NCI-H2081 treated with DMSO at 0.1 percent for 48 hours (cell line): ENCODE results near the gene FAM50A.

Source experiments
- DNase-seq: peaks from one replicate; lab custom pipeline; 2025; lab: John Stamatoyannopoulos, UW

FAM50A gene

DNA sequence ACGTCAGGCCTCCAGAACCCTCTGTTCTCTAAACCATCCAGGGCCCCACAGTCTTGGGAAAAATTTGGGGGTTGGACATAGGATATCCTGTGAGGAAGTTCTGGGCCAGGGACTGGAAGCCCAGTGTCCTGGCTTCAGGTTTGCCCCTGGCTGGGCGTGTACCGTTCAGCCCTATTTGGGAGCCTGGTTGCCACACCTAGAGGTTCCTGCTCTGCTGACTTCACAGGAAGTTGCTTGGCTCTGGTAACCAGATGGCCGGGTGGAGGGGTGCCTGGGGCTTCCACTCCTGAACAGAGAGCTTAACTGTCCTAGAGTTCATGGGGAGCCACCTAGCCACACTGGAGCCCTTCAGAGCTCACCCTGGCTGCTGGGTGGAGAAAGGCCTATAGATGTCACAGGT is 31.5 kb upstream of the FAM50A start:
- DNase-seq: no peak

DNA sequence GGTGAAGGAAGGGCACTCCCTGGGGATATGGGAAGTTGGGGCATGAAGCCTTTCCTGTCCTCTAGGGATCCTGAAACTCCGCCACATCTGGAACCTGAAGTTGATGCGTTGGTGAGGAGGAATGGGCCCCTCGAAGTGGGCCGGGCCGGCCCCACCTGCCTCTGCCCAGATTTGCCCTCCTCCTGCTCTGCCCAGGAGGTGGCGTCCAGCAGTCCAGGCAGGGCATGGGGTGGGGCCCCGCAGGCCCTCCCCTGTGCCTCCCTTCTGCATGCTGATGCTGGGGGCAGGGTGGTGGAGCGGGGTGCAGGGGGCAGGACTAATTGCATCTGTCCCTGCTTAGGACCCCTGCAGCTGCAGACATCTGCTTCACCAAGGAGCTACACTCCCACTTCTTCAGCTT is 30.8 kb upstream of the FAM50A start:
- DNase-seq: no peak

DNA sequence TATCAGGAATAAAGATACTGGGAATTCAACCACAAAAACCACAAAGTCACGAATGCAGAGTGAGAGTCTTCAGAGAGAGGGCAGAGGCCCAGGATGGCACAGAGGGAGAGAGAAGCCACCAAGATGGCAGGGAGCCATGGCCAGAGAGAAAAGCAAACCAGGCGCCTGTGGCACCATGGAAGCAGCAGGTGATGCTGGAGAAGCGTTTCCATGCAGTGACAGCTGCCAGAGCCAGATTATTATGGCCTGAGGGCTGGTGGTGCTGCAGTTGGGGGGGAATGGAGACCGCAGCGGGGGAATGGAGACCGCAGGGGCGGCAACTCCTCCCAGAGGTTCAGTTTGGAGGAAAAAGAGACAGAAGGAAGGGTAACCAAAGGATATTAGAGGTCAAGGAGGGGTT is 26.8 kb upstream of the FAM50A start:
- DNase-seq: no peak

DNA sequence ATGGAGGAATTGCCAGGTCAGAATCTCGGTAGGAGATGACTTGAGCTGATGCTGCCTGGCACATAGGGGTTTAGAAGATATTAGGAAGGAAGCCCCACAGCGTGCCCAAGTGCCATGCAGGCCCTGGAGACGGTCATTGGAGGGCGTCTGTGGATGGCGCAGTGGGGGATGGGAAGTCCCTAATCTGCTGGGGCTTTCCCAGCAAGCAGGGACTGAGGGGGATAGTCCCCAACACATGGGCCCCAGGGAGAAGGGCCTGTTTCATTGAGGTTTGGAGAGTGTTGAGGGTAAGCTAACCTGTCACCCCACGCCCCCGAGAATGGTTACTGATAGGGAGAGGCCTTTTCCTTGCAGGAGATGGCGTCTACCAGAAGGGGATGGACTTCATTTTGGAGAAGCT is 24.8 kb upstream of the FAM50A start:
- no peak for DNase-seq

DNA sequence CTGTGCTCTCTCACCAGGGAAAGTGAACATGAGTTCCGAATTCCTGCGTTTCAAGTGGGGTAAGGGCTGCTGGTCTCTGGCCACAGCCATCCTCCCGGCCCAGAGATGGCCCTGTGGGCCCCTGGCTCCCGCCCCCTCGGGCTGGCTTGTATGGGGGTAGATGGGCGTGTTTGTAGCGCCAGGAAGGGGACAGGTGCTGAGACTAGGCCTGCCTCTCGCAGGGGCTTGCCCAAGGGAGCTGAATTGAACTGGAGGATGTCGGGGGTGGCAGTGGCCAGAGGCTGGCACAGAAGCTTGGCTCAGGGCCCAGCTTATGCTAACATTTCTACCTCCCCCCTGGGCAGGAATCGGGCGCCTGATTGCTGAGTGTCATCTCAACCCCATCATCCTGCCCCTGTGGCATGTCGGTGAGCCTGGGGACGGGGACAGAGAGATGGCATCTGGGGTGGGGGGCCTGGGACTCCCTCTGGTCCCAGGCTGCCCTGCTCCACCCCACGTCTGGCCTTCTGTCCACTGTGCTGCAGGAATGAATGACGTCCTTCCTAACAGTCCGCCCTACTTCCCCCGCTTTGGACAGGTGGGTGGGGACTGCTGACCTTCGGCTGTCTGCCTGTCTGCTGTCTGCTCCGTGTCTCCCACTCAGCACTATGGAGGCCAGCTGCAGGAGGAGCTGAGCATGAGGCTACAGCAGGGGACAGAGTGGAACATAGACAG is 24.1 kb upstream of the FAM50A start:
- DNase-seq: no peak

DNA sequence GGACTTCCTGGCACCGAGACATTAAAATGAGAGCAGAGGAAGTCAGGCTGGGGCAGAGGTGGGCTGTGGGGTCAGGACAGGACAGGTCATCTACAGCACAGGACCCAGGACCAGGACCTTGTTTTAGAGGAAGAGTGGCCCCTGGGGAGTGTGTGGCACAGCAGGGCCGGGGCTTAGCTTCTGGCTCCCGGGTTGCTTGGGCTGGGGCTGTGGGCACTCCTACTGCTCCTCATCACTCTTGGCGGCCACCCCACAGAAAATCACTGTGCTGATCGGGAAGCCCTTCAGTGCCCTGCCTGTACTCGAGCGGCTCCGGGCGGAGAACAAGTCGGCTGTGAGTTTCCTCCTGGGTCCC is 23.6 kb upstream of the FAM50A start:
- no peak for DNase-seq

DNA sequence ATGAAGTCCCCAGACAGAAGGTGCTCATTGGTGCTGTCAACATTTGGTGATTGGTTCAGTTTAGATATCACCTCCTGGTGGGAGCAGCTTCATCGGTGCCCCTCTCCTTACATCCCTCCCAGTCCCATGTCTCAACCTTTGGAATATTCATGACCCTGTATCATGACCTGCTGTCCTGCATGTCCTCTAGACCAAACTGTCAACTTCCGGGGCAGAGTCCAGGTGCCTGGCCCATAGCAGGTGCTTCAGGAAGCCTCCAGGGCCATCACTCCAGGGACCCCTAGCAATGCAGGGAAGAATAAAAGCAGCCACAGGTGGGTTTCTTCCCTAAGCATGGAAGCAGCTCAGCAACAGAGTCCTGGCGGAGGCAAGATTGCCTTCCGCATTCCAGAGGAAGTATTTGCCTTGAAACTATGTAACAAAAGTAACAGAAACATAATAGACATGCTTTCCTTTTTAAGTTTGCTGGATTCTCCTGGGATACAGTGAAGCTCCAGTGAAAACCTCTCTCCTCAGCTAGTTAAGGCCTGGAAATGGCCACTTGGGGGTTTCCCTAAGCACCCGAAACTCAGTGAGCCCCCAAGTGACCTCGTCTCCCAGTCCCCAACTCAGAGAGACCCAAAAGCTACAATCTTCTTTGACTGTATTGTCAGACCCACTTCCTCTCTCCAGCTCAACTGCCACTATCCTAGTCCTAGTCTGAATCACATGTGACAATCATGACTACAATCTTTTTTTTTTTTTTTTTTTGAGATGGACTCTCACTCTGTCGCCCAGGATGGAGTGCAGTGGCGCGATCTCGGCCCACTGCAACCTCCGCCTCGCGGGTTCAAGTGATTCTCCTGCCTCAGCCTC is 16.8 kb upstream of the FAM50A start:
- DNase-seq: no peak

DNA sequence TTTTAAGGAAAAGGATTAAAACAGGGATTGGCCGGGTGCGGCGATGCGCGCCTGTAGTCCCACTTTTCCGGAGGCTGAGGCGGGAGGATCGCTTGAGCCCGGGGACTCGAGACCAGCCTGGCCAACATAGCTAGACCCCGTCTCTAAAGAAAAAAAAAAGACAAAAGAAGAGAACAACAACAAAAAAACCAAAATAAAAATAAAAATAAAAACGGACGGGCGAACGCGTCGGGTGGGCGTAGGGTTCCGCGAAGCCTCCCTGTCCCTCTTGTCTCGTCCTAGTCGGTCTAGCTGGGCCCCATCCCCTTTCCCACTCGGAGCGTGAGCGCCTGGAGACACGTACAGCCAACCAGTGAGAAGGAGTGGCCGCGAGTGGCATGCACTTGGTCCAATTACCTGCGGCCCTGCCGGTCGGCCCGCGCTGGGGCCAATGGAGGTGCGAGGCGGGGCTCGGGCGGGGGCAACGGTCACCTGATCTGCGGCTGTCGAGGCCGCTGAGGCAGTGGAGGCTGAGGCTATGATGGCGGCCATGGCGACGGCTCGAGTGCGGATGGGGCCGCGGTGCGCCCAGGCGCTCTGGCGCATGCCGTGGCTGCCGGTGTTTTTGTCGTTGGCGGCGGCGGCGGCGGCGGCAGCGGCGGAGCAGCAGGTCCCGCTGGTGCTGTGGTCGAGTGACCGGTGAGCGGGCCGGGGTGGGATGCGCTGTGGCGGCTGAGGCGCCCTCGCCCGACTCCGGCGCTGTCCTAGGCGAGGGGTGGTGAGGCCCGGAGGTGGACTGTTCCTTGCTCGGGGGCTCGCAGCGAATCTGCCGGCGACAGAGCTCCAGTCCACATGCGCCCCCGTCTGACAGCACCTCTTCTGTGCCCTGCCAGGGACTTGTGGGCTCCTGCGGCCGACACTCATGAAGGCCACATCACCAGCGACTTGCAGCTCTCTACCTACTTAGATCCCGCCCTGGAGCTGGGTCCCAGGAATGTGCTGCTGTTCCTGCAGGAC is 15.5 kb upstream of the FAM50A start, which contains the start of gene ATP6AP1:
ATP6AP1 (plus strand) TSS at position 502 of the 996 bp plus-strand sequence; CDS start at position 518, 16 bp downstream.
- DNase-seq: no peak

DNA sequence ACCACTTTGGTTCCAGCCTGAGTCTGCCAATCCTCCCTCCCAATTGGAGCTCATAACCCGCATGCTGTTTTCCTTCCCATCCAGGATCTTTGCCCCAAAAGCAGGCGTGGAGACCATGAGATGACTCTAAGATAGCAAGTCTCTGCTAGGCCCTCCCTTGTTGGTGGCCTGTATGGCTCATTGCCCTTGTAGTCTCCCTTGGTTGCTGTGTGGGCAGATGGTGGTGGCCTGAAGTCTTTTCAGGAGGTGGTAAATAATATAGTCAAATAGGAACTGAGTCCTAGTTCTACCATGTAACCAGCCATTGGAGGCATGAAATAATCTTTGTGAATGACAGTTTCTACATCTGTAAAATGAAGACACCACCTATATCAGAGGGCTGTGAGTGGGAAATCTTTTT is 14.2 kb upstream of the FAM50A start:
- DNase-seq: no peak

DNA sequence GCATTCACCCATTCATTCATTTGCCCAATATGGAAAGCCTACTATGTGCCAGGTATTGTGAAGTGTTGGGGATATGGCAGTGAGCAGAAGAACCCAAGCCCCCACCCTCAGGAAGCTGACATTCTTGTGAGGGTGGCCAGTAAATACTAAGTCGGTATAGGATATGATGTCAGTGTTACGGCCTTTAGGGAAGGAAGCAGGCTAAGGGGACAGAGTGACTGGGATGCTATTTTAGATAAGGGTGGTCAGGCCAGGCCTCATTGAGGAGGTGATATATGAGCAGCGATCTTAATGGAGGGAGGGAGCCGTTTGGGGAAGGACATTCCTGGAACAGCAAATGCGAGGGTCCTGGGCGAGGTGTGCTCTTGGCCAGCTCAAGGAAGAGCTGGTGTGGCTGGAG is 13.5 kb upstream of the FAM50A start:
- no peak for DNase-seq

DNA sequence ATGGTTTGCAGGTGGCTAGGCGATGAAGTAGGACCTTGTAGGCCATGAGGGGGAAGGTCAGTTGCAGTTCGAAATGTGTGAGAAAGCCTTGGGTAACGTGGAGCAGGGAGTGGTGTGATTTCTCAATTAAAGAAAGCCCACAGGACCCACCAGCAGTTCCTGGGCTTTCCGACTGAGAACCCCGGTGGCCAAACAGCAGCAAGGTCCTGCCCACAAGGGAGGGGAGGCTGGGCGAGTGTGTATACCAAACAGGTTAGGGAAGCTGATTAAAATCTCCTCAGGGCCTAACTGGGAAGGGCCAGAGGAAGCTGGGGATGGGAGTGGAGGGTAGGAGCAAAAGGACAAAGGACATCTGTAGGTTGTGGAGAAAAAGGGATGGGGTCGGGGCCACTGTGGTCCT is 13.0 kb upstream of the FAM50A start:
- no peak for DNase-seq

DNA sequence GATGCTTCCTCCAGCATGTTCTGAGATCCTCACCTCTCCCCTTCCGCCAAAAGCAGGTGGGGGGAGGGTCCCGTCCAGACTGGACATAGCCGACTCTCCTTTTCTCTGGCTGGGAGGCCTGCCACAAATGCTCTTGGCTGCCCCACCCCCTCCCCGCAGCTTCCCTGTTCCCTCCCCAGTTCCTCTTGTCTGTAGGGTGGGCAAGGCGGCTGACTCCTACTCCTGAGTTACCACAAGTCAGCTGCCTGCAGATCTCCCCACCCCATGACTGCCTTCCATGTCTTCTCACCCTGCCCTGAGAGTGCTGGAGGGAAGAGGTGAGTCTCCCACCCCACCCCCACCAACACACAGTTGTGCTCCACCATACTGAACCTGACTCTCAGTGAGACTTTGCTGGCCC is 12.6 kb upstream of the FAM50A start:
- no peak for DNase-seq

DNA sequence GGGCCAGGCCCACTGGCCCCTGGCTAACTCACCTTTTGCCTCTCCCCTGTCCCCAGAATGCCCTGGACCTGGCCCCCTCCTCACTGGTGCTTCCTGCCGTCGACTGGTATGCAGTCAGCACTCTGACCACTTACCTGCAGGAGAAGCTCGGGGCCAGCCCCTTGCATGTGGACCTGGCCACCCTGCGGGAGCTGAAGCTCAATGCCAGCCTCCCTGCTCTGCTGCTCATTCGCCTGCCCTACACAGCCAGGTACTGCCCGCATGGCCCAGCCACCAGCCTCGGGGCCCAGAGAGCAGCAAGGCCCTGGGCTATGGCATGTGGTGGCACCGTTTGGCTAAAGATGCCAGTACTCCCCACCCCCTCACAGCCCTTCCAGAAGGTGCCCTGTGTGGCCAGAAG is 11.7 kb upstream of the FAM50A start:
- no peak for DNase-seq

DNA sequence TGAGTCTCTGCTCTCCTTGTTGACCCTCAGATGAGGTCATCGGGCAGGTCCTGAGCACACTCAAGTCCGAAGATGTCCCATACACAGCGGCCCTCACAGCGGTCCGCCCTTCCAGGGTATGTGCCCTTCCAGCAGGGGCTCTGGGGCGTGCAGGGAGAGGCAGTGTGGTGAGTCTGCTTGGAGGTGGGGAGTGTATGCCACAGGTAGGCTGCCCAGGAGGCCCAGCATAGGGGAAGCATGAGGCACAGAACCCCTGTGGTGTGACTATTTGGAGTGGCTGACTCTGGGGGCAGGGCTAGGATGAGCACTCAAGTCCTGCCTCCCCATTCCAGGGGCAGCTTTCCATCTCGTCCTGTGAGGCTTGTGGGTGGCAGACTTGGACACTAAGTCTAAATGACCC is 10.3 kb upstream of the FAM50A start:
- no peak for DNase-seq

DNA sequence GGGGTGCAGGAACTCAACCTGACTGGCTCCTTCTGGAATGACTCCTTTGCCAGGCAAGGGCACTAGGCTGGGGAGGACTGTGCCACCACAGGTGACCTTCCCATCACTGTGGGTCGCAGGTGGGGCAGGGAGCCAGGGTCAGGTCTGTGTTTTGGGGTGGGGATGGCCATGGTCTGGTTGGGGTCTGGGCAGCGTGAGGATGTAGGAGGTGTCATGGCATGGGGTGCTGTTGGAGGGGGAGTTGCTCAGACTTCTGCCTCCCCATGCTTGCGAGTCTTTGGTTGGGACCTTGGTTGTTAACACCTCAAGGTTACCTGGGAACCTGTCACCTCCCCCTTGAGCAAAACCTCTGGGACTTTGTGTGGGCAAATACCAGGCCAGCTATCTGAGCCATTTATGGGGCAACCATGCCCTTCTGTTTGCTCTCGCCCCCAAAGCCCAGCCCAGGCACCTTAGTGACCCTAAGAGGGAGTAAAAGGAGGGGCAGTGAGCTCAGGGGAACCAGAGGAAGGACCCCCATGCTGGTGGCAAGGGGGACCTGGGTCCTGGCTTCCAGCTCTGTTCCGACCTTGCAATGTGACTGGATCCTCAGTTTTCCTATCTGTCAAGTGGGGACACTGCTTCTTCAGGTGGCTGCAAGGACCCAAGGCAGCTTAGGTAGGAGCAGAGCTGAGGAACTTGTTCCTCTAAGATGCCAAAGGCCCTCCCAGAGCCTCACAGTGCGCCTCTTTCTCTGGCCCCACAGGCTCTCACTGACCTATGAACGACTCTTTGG is 9.4 kb upstream of the FAM50A start:
- DNase-seq: no peak

DNA sequence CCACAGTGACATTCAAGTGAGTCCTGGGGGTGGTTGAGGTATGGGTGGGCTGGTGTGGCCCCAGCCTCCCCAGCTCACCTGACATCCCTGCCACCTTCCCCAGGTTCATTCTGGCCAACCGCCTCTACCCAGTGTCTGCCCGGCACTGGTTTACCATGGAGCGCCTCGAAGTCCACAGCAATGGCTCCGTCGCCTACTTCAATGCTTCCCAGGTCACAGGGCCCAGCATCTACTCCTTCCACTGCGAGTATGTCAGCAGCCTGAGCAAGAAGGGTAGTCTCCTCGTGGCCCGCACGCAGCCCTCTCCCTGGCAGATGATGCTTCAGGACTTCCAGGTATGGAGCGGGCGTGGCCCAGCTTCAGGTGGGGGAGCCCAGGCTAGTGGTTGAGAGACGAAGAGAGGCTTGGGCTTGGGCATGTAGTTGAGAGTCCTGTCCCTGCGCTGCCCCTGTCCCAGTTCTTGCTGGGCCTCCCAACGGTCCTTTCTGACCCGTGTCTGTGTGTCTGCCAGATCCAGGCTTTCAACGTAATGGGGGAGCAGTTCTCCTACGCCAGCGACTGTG is 8.7 kb upstream of the FAM50A start:
- DNase-seq: no peak

DNA sequence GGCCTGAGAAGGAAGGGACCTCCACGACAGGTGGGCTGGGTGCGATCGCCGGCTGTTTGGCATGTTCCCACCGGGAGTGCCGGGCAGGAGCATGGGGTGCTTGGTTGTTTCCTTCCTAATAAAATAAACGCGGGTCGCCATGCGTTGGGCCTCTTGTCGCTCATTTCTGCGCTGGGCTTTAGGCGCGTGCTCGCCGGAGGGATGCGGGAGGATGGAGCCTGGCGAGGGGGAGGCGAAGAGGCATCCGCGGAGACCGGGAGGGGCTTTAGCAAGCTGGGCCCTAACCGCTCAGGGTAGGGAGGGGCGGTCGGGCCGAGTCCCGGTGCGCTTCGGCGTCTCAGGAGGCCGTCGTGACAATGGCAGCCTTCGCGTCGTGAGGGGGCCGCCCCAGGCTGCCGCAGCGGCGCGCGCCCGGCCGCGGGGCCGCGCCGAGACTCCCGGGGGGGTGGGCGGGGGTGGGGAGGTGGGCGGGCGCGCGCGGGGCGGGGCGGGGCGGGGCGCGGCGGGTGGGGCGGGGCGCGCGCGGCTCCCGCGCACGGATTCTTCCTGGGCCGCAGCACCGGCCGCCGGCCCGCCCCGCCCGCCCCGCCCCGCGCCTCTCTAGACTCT is 7.5 kb upstream of the FAM50A start:
- no peak for DNase-seq

DNA sequence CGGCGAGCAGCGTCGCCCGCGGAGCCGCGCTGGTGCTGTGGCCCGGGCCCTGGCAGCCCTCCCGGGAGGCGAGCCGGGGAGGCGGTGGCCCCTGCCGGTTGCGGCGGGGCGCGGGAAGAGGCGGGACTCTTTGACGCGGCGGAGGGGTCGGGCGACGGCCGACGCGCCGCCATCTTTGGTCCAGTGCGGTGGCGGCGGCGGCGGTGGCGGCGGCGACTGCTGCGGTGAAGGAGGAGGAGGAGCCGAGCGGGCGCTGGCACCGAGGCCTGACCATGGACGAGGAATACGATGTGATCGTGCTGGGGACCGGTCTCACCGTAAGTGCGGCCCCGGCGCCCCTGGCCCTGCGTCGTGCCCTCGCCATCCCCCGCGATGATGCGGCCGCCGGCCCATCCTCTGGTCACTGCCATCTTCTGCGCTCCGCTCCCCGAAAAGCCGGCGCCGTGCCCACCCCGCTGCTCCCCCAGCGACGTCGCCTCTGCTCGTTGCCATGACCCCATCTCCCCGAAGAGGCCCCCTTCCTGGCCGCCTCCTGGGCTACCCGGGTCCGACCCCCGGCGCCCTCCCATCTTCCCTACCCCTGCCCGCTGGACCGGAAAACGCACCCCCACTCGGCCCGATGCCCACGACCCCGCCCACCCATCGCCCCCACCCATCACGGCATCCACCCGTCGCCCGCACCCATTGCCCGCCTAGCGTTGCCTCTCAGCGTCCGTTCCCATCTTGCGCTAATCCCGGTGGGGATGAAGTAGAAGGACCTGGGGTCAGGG is 6.8 kb upstream of the FAM50A start, which contains the start of gene GDI1:
GDI1 (plus strand) TSS at position 172 of the 770 bp plus-strand sequence; CDS start at position 273, 101 bp downstream.
- no peak for DNase-seq

DNA sequence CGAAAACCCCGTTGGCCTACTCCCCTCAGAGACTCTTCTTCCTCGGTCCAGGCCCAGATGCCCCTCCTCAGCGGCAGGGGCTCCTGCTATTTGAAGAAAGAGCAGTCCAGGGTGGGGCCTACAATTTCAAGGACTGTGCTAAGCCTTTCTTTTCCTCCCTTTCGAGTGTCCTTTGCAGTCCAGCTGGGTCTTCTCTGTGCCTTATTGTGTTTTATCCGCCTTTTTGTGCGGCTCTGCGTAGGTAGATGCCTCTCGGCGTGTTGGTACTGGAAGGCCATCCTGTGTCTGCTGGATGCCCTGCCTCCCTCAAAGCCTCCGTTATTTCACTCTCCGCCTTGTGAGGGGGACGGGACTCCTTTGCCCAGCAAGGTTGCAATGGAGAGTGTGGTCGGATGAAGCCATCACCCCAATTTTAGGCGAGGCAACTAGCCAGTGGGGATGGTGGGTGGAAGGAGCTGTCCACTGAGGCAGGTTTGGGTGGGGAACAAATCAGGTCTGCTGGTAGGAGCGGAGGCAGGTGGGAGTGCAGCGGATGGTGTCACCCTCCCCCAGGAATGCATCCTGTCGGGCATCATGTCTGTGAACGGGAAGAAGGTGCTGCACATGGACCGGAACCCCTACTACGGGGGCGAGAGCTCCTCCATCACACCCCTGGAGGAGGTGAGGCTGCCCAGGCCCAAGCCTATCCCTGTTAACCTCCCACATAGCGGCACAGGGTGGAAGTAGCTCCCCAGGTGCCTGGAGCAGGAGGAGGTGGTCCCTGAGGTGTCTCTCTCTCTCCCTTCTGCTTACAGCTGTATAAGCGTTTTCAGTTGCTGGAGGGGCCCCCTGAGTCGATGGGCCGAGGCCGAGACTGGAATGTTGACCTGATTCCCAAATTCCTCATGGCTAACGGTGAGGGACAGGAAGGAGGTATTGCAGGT is 5.7 kb upstream of the FAM50A start:
- DNase-seq: no peak
